Breast epithelium (tissue), 3 donors: Measurements from ENCODE around the gene FBP2.

ENCODE experiments used
- POLR2A ChIP-seq: fragments of 450-650 bp; IDR thresholded peaks from one replicate; pipeline ENCODE4 v1.6.1; 2016; ENCODE audit warnings: antibody characterized with exemption, mild to moderate bottlenecking, moderate library complexity
- POLR2AphosphoS5 ChIP-seq, 3 donors: sonication (generic); formaldehyde crosslinking; IDR thresholded peaks; one replicate each; pipeline ENCODE4 v1.6.1; 2017; ENCODE audit warnings: antibody characterized with exemption in 3 of 3
- TF ChIP-seq, protein P1 (sequence below), 3 donors: fragments of 450-650 bp; IDR thresholded peaks; one replicate each; pipeline ENCODE4 v1.5.1; 2016 to 2017; ENCODE audit warnings: antibody characterized with exemption in 3 of 3, mild to moderate bottlenecking in 3 of 3, moderate library complexity in 3 of 3

DNA sequence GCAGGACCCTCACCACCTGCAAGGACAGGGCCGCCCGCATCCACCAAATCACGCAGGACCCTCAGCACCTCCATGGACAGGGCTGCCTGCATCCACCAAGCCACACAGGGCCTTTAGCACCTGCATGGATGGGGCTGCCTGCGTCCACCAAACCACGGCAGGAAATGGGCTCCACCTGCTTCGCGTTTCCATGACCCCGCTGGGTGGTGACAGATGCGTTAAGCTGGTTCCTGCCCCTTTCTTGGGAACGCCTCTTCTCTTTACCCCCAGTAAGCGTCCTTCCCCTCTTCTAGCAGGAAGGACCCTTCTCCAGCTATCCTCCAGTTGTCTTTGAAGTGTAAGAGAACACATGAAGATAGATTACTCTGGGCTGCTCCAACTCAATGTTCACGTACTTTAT, 32.2 kb upstream of the FBP2 start:
- TF ChIP-seq POLR2AphosphoS5 (IDR thresholded peaks at IDR 0.05) (no peak), POLR2A (no peak)
- TF ChIP-seq, protein P1, sequence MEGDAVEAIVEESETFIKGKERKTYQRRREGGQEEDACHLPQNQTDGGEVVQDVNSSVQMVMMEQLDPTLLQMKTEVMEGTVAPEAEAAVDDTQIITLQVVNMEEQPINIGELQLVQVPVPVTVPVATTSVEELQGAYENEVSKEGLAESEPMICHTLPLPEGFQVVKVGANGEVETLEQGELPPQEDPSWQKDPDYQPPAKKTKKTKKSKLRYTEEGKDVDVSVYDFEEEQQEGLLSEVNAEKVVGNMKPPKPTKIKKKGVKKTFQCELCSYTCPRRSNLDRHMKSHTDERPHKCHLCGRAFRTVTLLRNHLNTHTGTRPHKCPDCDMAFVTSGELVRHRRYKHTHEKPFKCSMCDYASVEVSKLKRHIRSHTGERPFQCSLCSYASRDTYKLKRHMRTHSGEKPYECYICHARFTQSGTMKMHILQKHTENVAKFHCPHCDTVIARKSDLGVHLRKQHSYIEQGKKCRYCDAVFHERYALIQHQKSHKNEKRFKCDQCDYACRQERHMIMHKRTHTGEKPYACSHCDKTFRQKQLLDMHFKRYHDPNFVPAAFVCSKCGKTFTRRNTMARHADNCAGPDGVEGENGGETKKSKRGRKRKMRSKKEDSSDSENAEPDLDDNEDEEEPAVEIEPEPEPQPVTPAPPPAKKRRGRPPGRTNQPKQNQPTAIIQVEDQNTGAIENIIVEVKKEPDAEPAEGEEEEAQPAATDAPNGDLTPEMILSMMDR (IDR thresholded peaks at IDR 0.05): no peak
